ENCODE data around the gene SLC6A11. TPM values are rescaled to one million over a fixed set of nuclear protein-coding genes. Genes with fewer than 3 reads are reported as not detected.

Gene SLC6A11
- total RNA-seq, 1 donor from 2014 or later, result 0.25 TPM

- H3K36me3 ChIP-seq, result no peaks in the 10 kb centered on the region
- no peaks in the 10 kb centered on the region for H3K9me3 ChIP-seq
- H3K27me3 ChIP-seq, result no peaks in the 10 kb centered on the region
- intact Hi-C loops (cut with DNase I), result no loop called here
- DNase-seq (ENCODE audit: extremely low spot score in 2 of 2), result no peak
- H3K4me1 ChIP-seq, result no peaks in the 10 kb centered on the region
- TF ChIP-seq CTCF (IDR thresholded peaks at IDR 0.05), result no peak
- no peak for TF ChIP-seq POLR2A (IDR thresholded peaks at IDR 0.05)
- TF ChIP-seq POLR2AphosphoS5 (IDR thresholded peaks at IDR 0.05; ENCODE audit: insufficient read depth in 1 of 2, low read depth in 1 of 2), result no peak
- H3K27ac ChIP-seq, result no peak overlapping the region
- H3K4me3 ChIP-seq, result no peak overlapping the region
These were observed 101.1 kb downstream of the SLC6A11 start for GRCh38 chr3:10917176-10917575.

- TF ChIP-seq POLR2AphosphoS5 (IDR thresholded peaks at IDR 0.05; ENCODE audit: insufficient read depth in 1 of 2, low read depth in 1 of 2) (no peak), POLR2A (IDR thresholded peaks at IDR 0.05) (no peak), CTCF (IDR thresholded peaks at IDR 0.05) (no peak)
- DNase-seq (ENCODE audit: extremely low spot score in 2 of 2), result no peak
- Histone ChIP-seq H3K4me1 (no peaks in the 10 kb centered on the region), H3K4me3 (no peak overlapping the region), H3K27ac (no peak overlapping the region), H3K36me3 (no peaks in the 10 kb centered on the region), H3K9me3 (no peaks in the 10 kb centered on the region), H3K27me3 (no peaks in the 10 kb centered on the region)
- intact Hi-C loops (cut with DNase I), result no loop called here
These were observed 102.0 kb downstream of the SLC6A11 start for GRCh38 chr3:10918011-10918410.

GRCh38 chr3:10919636-10920035, 103.6 kb downstream of the SLC6A11 start:
- no peak for TF ChIP-seq POLR2A (IDR thresholded peaks at IDR 0.05)
- no peak for TF ChIP-seq CTCF (IDR thresholded peaks at IDR 0.05)
- no peak for TF ChIP-seq POLR2AphosphoS5 (IDR thresholded peaks at IDR 0.05; ENCODE audit: insufficient read depth in 1 of 2, low read depth in 1 of 2)
- DNase-seq (ENCODE audit: extremely low spot score in 2 of 2), result no peak

GRCh38 chr3:10925436-10926255, 109.6 kb downstream of the SLC6A11 start:
- no peak for DNase-seq (ENCODE audit: extremely low spot score in 2 of 2)
- H3K9me3 ChIP-seq, result no peaks in the 10 kb centered on the region
- TF ChIP-seq CTCF (IDR thresholded peaks at IDR 0.05) (no peak), POLR2AphosphoS5 (IDR thresholded peaks at IDR 0.05; ENCODE audit: insufficient read depth in 1 of 2, low read depth in 1 of 2) (no peak), POLR2A (IDR thresholded peaks at IDR 0.05) (no peak)
- peaks cover 6% of the 10 kb centered on the region for H3K4me1 ChIP-seq
- H3K36me3 ChIP-seq, result no peaks in the 10 kb centered on the region
- no peak overlapping the region for H3K27ac ChIP-seq
- H3K4me3 ChIP-seq, result no peak overlapping the region
- intact Hi-C loops (cut with DNase I), result no loop called here
- no peaks in the 10 kb centered on the region for H3K27me3 ChIP-seq

More at GRCh38 chr3:10919636-10920035, 103.6 kb downstream of the SLC6A11 start:
- H3K27ac ChIP-seq, result no peak overlapping the region
- intact Hi-C loops (cut with DNase I), result no loop called here
- no peak overlapping the region for H3K4me3 ChIP-seq
- no peaks in the 10 kb centered on the region for H3K36me3 ChIP-seq
- no peaks in the 10 kb centered on the region for H3K27me3 ChIP-seq
- H3K9me3 ChIP-seq, result no peaks in the 10 kb centered on the region
- no peaks in the 10 kb centered on the region for H3K4me1 ChIP-seq

GRCh38 chr3:10926256-10926810, 110.3 kb downstream of the SLC6A11 start:
- intact Hi-C loops (cut with DNase I), result no loop called here
- no peak overlapping the region for H3K4me3 ChIP-seq

More at GRCh38 chr3:10926256-10926810, 110.3 kb downstream of the SLC6A11 start:
- Histone ChIP-seq H3K27me3 (no peaks in the 10 kb centered on the region), H3K9me3 (no peaks in the 10 kb centered on the region), H3K4me1 (peaks cover 6% of the 10 kb centered on the region), H3K36me3 (no peaks in the 10 kb centered on the region), H3K27ac (no peak overlapping the region)
- TF ChIP-seq POLR2A (IDR thresholded peaks at IDR 0.05) (no peak), POLR2AphosphoS5 (IDR thresholded peaks at IDR 0.05; ENCODE audit: insufficient read depth in 1 of 2, low read depth in 1 of 2) (no peak), CTCF (IDR thresholded peaks at IDR 0.05) (no peak)
- no peak for DNase-seq (ENCODE audit: extremely low spot score in 2 of 2)
